GM10248 (cell line): ENCODE data around the gene POT1.

Experiments
- CTCF ChIA-PET: fragments of 300-600 bp; sonication (Branson Sonifier 250); formaldehyde crosslinking; extraction: SDS; loops from one replicate; lab custom pipeline; 2021; ENCODE audit warnings: antibody characterized with exemption; lab: Yijun Ruan, JAX
- POLR2A ChIA-PET: fragments of 350-650 bp; sonication (Branson Sonifier 250); formaldehyde crosslinking; extraction: SDS; loops from one replicate; lab custom pipeline; 2020; ENCODE audit warnings: antibody characterized with exemption; lab: Yijun Ruan, JAX
- DNase-seq: peaks from one replicate; pipeline ENCODE4 v3.0.0; 2012; ENCODE audit errors: extremely low spot score
- TF ChIP-seq, protein P1 (sequence below): IDR thresholded peaks from 2 replicates; pipeline ENCODE4 v1.5.1; 2012; ENCODE audit warnings: mild to moderate bottlenecking, low read depth; ENCODE audit errors: extremely low read depth, missing control alignments, control extremely low read depth

Gene POT1

DNA sequence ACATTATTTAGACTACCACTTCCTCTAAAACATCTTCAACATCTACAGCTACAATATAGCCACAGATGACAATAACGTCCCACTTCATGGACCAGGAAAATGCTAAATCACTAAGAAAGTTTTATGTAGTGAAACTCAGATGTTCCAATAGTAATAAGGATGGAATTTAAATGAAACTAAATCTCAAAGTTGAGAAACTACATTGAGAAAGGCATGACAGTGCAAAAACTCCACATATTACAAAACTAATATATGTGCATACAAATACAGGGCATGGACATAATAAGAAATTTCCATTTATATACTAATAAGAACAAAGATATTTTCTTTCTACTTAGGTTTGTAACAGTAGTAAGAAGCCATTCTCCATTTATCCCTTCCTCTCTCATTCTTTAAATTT, 31.1 kb downstream of the POT1 start:
- TF ChIP-seq, protein P1, sequence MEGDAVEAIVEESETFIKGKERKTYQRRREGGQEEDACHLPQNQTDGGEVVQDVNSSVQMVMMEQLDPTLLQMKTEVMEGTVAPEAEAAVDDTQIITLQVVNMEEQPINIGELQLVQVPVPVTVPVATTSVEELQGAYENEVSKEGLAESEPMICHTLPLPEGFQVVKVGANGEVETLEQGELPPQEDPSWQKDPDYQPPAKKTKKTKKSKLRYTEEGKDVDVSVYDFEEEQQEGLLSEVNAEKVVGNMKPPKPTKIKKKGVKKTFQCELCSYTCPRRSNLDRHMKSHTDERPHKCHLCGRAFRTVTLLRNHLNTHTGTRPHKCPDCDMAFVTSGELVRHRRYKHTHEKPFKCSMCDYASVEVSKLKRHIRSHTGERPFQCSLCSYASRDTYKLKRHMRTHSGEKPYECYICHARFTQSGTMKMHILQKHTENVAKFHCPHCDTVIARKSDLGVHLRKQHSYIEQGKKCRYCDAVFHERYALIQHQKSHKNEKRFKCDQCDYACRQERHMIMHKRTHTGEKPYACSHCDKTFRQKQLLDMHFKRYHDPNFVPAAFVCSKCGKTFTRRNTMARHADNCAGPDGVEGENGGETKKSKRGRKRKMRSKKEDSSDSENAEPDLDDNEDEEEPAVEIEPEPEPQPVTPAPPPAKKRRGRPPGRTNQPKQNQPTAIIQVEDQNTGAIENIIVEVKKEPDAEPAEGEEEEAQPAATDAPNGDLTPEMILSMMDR: no peak
- ChIA-PET POLR2A (no interaction called here), CTCF (no interaction called here)
- no peak for DNase-seq

DNA sequence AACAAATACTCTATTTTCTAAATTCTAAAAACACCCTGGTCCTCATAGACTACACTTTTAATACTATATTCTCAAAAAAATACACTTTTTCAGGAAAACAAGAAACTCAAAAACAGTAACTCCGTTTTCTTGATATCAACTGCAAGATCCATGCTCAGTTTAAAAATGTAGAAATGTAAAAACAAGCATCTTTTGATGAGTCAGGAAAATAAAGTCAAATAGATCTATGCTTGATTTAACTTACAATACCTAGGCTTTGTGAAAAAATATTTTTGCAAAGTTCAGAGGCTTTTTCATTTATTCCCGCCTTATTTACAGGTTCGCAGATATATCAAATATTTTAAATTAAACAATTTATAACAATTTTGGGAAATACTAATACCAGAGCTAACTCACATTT, 33.6 kb downstream of the POT1 start:
- ChIA-PET POLR2A (no interaction called here), CTCF (no interaction called here)
- DNase-seq: no peak
- TF ChIP-seq, protein P1: no peak

DNA sequence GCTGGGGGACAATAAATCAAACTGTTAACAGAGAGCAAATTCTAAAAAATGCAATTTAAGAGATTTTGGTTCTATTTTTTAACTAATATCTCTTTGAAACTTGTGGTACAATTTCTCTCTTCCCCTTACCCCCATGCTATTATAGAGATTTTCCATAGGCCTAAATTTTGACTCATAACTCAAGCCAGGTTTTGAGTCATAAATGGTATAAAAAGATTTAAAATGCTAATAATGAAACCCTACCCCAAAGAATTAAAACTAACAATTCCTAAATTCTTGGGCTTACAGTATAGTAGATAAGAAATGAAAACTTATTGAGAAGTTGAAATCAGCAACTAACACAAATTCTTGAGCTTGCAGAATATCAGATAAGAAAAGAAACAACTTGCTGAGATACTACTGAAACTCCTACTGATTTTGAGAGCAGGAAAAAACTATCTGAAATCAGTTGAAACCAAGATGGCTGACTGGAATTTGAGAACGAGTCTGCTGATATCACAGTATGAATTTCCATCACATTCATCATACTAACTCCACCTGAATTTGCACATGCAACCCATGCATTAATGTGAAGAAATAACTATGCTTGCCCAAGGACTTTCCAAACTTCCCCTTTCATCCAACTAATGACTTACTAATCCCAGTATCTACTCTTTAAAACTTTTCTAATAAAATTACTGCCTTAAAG, 36.3 kb downstream of the POT1 start:
- ChIA-PET CTCF (interaction anchor here (0.6 to 1.8 kb wide), 3 partner anchors 9 to 103 kb away, joined by 3 to 5 read pairs (median 4); no protein-coding TSS in a partner anchor), POLR2A (no interaction called here)
- no peak for DNase-seq
- TF ChIP-seq, protein P1: no peak

DNA sequence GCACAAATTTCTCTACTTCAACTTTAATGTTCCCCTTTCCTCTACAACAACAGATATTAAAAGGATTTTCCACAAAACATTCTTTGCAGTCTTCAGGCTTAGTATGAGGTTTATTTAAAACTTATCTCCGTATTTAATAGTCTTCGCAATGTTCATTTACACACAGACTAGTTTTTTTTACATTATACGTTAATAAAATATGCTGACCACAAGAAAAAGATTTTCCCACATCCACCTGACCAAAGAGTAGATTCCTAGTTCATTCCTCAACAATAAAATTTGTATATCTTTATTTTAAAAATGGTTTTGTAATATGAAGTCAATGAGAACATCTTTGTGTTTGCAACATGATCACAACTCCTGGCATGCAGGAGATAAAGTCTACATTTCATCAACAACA, 42.4 kb downstream of the POT1 start:
- TF ChIP-seq, protein P1: no peak
- POLR2A ChIA-PET: no interaction called here
- CTCF ChIA-PET: interaction anchor here (1.5 kb wide), 1 partner anchor 42 kb away, joined by 4 read pairs; the partner anchor contains the start of gene POT1
- DNase-seq: no peak

DNA sequence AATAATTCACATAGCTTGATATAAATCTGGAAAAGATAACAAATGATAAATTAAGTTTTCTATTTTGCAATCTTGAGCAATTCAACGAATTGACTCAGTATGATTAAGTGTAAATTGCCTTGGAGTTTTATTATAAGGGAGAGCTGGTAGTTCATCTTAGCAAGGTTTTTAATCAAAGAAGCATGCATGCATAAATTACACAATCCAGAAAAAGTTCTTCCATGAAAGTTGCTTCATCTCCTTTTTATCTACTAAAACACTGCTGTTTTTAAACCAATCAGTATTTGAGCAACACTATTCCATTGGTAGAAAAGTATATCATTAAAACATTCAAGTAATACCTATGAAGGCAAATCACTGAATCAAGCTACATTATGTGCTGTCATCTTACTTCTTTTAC, 47.6 kb downstream of the POT1 start:
- POLR2A ChIA-PET: no interaction called here
- DNase-seq: no peak
- TF ChIP-seq, protein P1: no peak
- CTCF ChIA-PET: interaction anchor here (1.1 kb wide), 1 partner anchor 15 kb away, joined by 4 read pairs; no protein-coding TSS in a partner anchor

DNA sequence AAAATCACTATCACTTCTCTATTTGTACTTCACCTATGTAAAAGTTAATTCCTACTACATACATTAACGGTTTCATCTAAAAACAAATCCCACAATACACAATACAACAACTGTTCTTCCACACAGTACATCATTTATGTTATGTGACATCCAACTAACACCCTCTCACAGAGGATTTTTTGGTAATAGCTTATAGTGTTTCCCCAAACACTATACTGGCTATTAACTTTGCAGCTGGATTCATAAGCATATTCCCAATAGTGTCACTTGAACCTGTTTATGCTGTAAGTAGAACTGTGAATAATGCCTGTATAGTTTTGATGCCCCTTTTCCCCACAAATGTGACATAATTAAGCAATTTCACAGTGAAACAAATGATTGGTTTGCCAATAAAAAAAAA, 49.9 kb downstream of the POT1 start:
- DNase-seq: no peak
- ChIA-PET POLR2A (no interaction called here), CTCF (no interaction called here)
- TF ChIP-seq, protein P1: no peak
